ENCODE results near the gene CPO. TPM values are rescaled to one million over a fixed set of nuclear protein-coding genes. Genes with fewer than 3 reads are reported as not detected.

The CPO gene
- total RNA-seq, 2 experiments from 2014 or later: not detected

- ChIA-PET POLR2A (no interaction called here), CTCF (ENCODE audit: unreplicated experiment) (no interaction called here)
- Histone ChIP-seq H3K36me3 (ENCODE audit: insufficient read depth, low read length) (no peaks in the 10 kb centered on the region), H3K27ac (ENCODE audit: low read depth, low read length, poor library complexity, severe bottlenecking) (no peak overlapping the region), H3K9me3 (ENCODE audit: low read length) (no peaks in the 10 kb centered on the region), H2AFZ (ENCODE audit: low read length) (no peak overlapping the region), H3K4me2 (ENCODE audit: low read length) (no peak overlapping the region), H4K20me1 (ENCODE audit: insufficient read depth, low read length) (no peaks in the 10 kb centered on the region), H3K4me3 (ENCODE audit: low read depth, low read length, poor library complexity, severe bottlenecking) (no peak overlapping the region), H3K4me1 (ENCODE audit: insufficient read depth, low read length, poor library complexity, severe bottlenecking) (no peaks in the 10 kb centered on the region), H3K9me2 (ENCODE audit: insufficient read depth, low read length) (no peaks in the 10 kb centered on the region), H3K79me2 (ENCODE audit: insufficient read depth, low read depth, low read length) (no peaks in the 10 kb centered on the region)
- intact Hi-C loops (cut with micrococcal nuclease; ENCODE audit: unreplicated experiment): no loop called here
- no peak for DNase-seq (ENCODE audit: low spot score)
- no peak for TF ChIP-seq CTCF (conservative IDR thresholded peaks at IDR 0.05; ENCODE audit: low read length)
- no TSS peak for BruUV-seq (replicated peaks)
Observed at GRCh38 chr2:206915121-206915520, 24.2 kb upstream of the CPO start.

GRCh38 chr2:206918263-206918662 lies 21.1 kb upstream of the CPO start:
- BruUV-seq (replicated peaks): no TSS peak
- CTCF ChIA-PET (ENCODE audit: unreplicated experiment): no interaction called here
- no peak overlapping the region for H3K27ac ChIP-seq (ENCODE audit: low read depth, low read length, poor library complexity, severe bottlenecking)
- no peak for TF ChIP-seq CTCF (conservative IDR thresholded peaks at IDR 0.05; ENCODE audit: low read length)
- H2AFZ ChIP-seq (ENCODE audit: low read length): no peak overlapping the region
- no peak overlapping the region for H3K4me3 ChIP-seq (ENCODE audit: low read depth, low read length, poor library complexity, severe bottlenecking)
- no peak overlapping the region for H3K4me2 ChIP-seq (ENCODE audit: low read length)
- intact Hi-C loops (cut with micrococcal nuclease; ENCODE audit: unreplicated experiment): no loop called here
- H3K79me2 ChIP-seq (ENCODE audit: insufficient read depth, low read depth, low read length): no peaks in the 10 kb centered on the region
- H3K9me3 ChIP-seq (ENCODE audit: low read length): no peaks in the 10 kb centered on the region
- DNase-seq (ENCODE audit: low spot score): no peak
- H4K20me1 ChIP-seq (ENCODE audit: insufficient read depth, low read length): no peaks in the 10 kb centered on the region
- POLR2A ChIA-PET: no interaction called here
- H3K9me2 ChIP-seq (ENCODE audit: insufficient read depth, low read length): no peaks in the 10 kb centered on the region
- no peaks in the 10 kb centered on the region for H3K36me3 ChIP-seq (ENCODE audit: insufficient read depth, low read length)
- H3K4me1 ChIP-seq (ENCODE audit: insufficient read depth, low read length, poor library complexity, severe bottlenecking): no peaks in the 10 kb centered on the region

- Histone ChIP-seq H3K4me3 (ENCODE audit: low read depth, low read length, poor library complexity, severe bottlenecking) (no peak overlapping the region), H2AFZ (ENCODE audit: low read length) (no peak overlapping the region), H4K20me1 (ENCODE audit: insufficient read depth, low read length) (no peaks in the 10 kb centered on the region), H3K79me2 (ENCODE audit: insufficient read depth, low read depth, low read length) (no peaks in the 10 kb centered on the region), H3K9me3 (ENCODE audit: low read length) (no peaks in the 10 kb centered on the region), H3K27ac (ENCODE audit: low read depth, low read length, poor library complexity, severe bottlenecking) (no peak overlapping the region), H3K4me1 (ENCODE audit: insufficient read depth, low read length, poor library complexity, severe bottlenecking) (no peaks in the 10 kb centered on the region), H3K4me2 (ENCODE audit: low read length) (no peak overlapping the region), H3K36me3 (ENCODE audit: insufficient read depth, low read length) (no peaks in the 10 kb centered on the region), H3K9me2 (ENCODE audit: insufficient read depth, low read length) (no peaks in the 10 kb centered on the region)
- BruUV-seq (replicated peaks): no TSS peak
- POLR2A ChIA-PET: interaction anchor here (0.6 kb wide), 1 partner anchor 57 kb away, joined by 3 read pairs; no protein-coding TSS in a partner anchor
- no peak for DNase-seq (ENCODE audit: low spot score)
- CTCF ChIA-PET (ENCODE audit: unreplicated experiment): no interaction called here
- intact Hi-C loops (cut with micrococcal nuclease; ENCODE audit: unreplicated experiment): no loop called here
- TF ChIP-seq EZH2phosphoT487 (IDR thresholded peaks at IDR 0.05; ENCODE audit: borderline replicate concordance, low read depth, low read length): no peak
- no peak for TF ChIP-seq CTCF (conservative IDR thresholded peaks at IDR 0.05; ENCODE audit: low read length)
Observed at GRCh38 chr2:206920310-206920709, 19.0 kb upstream of the CPO start.
